Hematopoietic multipotent progenitor cell (in vitro differentiated cells): ENCODE data around the gene ZNF639. TPM values are rescaled to one million over a fixed set of nuclear protein-coding genes. Genes with fewer than 3 reads are reported as not detected.

Experiments used
- total RNA-seq: library from RNA; depleted of rRNA; stranded (reverse); fragments of >200 nt; gene quantifications from one replicate; pipeline ENCODE4 v1.2.3, GENCODE V29; 2012

The ZNF639 gene
- total RNA-seq, 1 donor: 40.1 TPM

Other genes starting within 250 kb of the ZNF639 start
- gene PIK3CA, start 174.7 kb upstream of the ZNF639 start, total RNA-seq: 6.5 TPM
- 1.3 TPM for gene KCNMB3, start 71.9 kb upstream of the ZNF639 start, total RNA-seq
- 13.2 TPM for gene MFN1, start 24.7 kb downstream of the ZNF639 start, total RNA-seq
- gene GNB4, start 128.4 kb downstream of the ZNF639 start, total RNA-seq: 45.0 TPM
- 27.2 TPM for gene ACTL6A, start 239.9 kb downstream of the ZNF639 start, total RNA-seq